NCI-H187 (cell line): Measurements from ENCODE around the gene EEF2.
"Not testable (repeated sequence)": the region's sequence is repeated elsewhere in the genome, so short reads cannot be mapped to it uniquely, and the experiment has no call there.

Source experiments
- DNase-seq, 2 experiments: peaks; one replicate each; lab custom pipeline; 2025; lab: John Stamatoyannopoulos, UW

The EEF2 gene

GRCh38 chr19:4014541-4015491, 29.6 kb upstream of the EEF2 start:
- DNase-seq = no peak

GRCh38 chr19:4013886-4014540, 28.8 kb upstream of the EEF2 start:
- DNase-seq = no peak

GRCh38 chr19:4012975-4013634, 27.8 kb upstream of the EEF2 start:
- no peak for DNase-seq

- no peak for DNase-seq
Observed at GRCh38 chr19:4012092-4012974, 27.1 kb upstream of the EEF2 start.

GRCh38 chr19:4011430-4011829, 26.2 kb upstream of the EEF2 start:
- not testable (repeated sequence) for DNase-seq

GRCh38 chr19:4010808-4011110, 25.5 kb upstream of the EEF2 start:
- DNase-seq = no peak

GRCh38 chr19:4009990-4010807, 24.9 kb upstream of the EEF2 start:
- DNase-seq = no peak

- no peak for DNase-seq
Observed at GRCh38 chr19:4007836-4008539, 22.7 kb upstream of the EEF2 start.

GRCh38 chr19:4007021-4007835, 22.0 kb upstream of the EEF2 start, which contains the start of gene PIAS4:
Gene PIAS4, plus strand, starts transcription at chr19:4007736. Its CDS starts 25 bp downstream, at chr19:4007761.
- peak; percentile 92 to 98 for DNase-seq

- not testable (repeated sequence) for DNase-seq
Observed at GRCh38 chr19:4005436-4005835, 20.2 kb upstream of the EEF2 start.

GRCh38 chr19:4000798-4001197, 15.5 kb upstream of the EEF2 start:
- not testable (repeated sequence) for DNase-seq

- DNase-seq = not testable (repeated sequence)
Observed at GRCh38 chr19:3998667-3999412, 13.6 kb upstream of the EEF2 start.

GRCh38 chr19:3995607-3996006, 10.3 kb upstream of the EEF2 start:
- DNase-seq = no peak

GRCh38 chr19:3990815-3991117, 5.5 kb upstream of the EEF2 start:
- no peak for DNase-seq

GRCh38 chr19:3987619-3988371, 2.5 kb upstream of the EEF2 start:
- peak; percentile 74 to 82 for DNase-seq

- DNase-seq = peak; percentile 67 to 94
Observed at GRCh38 chr19:3986260-3987041, 1.2 kb upstream of the EEF2 start.

GRCh38 chr19:3985643-3986259, 488 bp upstream of the EEF2 start:
- no peak for DNase-seq
